GM21717 (cell line): Measurements from ENCODE around the gene MAZ.

Source experiments
- ATAC-seq: cut with Tn5 transposase; IDR thresholded peaks from one replicate; pipeline ENCODE4 v1.9.1; 2021; ENCODE audit warnings: mild to moderate bottlenecking, moderate library complexity; ENCODE audit not compliant: unreplicated experiment

The MAZ gene

DNA sequence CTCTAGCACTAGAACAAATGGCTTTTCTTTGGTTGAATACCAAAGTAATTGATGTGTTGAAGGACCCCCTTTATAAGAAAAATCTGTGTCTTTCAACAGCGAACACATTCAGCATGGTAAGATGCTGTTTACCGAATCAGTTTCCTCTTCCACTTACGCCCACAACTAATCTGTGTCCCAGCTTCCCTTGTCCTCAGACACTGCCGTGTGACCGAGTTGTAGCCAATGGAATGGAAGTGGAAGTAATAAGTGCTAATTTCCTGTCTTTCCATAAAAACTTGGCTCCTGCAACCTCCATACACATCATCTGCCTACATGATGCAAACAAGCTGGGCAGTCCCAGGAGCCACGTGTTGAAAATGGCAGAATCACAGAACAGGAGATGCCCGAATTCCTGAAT is 46.3 kb downstream of the MAZ start:
- no peak for ATAC-seq

DNA sequence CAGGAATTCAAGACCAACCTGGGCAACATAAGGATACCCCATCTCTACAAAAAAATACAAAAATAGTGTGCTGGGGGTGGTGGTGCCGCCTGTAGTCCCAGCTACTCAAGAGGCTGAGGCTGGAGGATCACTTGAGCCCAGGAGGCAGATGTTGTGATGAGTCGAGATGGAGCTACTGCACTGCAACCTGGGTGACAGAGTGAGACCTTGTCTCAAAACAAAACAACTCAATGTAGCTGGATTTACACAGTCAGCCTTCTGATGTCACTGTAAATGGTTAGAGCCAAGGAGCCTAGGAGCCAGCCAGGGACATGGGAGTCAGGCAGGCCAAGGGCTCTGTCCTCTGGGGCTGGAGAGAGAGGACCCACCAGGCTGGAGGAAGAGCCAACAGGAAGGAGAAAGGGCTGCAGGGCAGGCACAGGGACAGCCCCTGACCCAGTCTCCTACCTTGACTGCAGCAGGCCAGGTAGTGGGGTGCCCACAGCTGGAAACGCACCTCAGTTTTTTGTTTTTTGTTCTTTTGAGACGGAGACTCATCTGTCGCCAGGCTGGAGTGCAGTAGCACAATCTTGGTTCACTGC is 48.3 kb downstream of the MAZ start:
- no peak for ATAC-seq

DNA sequence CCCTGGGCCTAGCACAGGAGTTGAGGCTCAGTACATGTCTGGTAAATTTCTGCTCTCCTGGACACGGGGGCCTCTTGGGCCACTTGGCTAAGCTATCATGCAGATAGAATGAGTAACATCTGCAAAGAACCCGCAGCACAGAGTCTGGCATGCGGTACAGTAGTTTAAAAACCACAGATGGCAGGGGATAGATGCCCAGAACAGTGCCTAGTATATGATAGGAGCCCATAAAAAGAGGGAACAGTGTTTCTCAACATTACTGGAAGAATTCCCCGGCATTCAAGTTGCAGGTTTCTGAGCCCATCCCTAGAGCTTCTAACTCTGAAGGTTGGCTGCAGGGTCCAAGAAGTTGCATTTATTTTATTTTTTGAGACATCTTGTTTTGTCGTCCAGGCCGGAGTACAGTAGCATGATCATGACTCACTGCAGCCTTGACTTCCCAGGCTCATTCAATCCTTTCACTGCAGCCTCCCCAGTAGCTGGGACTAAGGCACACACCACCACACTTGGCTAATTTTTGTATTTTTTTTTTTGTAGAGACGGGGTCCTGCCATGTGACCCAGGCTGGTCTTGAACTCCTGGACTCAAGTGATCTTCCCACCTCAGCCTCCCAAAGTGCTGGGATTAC is 50.9 kb downstream of the MAZ start:
- ATAC-seq = no peak

DNA sequence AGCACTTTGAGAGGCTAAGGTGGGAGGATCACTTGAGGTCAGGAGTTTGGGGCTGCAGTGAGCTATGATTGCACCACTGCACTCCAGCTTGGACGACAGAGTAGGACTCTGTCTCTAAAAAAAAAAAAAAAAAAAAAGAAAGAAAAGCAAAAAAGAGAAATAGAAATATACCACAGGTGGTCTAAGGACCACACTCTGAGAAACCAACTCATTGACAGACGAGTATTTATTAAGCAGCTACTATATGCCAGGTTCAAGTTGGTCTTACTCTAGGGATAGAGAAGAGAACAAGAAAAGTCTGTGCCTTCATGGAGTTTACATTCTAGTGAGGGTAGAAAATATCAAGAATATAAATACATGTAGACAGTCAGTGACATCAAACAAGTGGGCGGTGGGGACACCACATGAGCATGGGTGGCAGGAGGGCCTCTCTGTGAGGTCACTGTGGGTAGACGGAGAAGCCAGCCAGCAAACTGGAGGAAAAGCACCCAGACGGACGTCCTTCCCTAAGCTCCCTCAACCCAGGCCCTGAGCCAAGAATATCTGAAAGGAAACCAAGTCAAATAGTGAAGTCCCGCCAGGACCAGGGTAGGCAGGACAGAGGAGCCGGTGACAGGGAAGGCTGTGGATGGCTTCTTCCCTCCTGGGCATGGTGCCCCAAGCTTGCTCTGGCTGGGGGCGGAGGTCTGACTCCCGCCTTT is 52.0 kb downstream of the MAZ start:
- ATAC-seq = no peak

DNA sequence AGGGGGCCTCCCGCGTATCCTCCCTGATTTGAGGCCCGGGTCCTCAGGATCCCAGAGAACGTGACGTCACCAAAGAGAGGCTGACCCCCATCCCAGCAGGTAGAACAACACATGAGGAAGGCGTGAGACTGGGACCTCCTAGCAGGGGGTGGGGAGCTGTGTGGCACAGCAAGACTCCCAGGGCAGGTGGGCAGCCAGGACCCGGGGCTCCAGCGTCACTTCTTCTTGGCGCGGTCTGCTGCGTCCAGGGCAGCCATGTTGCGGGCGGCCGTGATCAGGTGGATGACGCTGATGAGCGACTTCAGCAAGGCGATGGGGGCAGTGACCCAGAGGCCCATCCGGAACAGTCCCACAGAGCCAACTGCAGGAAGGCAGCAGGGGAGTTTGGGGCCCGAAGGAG is 52.6 kb downstream of the MAZ start:
- no peak for ATAC-seq

DNA sequence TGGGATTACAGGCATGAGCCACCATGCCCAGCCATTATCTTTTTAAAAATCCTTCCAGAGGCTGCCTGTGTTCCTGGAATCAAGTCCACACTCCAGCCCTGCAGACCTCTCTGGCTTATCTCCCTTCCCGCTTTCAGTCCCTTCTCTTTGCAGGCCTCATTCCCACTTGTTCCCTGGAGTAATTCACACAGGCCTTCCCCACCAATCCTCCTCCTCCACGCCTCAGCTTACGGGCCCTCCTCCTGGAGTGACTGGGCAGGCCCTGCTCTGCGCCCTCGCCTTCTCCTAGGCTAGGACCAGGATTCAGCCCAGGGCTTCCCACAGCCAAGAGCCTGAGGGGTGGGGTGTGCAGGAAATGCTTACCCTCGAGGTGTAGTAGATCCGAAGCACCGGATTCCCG is 53.9 kb downstream of the MAZ start:
- no peak for ATAC-seq
